GM12878 (cell line): ENCODE results near the gene CAMK2B. TPM values are rescaled to one million over a fixed set of nuclear protein-coding genes. Genes with fewer than 3 reads are reported as not detected.

Experiments
- ATAC-seq: fragments of 200-7000 bp; cut with Tn5 transposase; 3 replicates; pipeline ENCODE4 v1.9.1; 2020; ENCODE audit warnings: mild to moderate bottlenecking, moderate library complexity
- BruUV-seq: library from RNA; stranded (reverse); fragments of 400-500 nt; replicated peaks from 2 replicates; lab custom pipeline; 2021; lab: Mats Ljungman, UMichigan
- CTCF ChIA-PET: fragments of 300-600 bp; sonication (Branson Sonifier 250); formaldehyde crosslinking; extraction: SDS; loops from one replicate; lab custom pipeline; 2021; ENCODE audit warnings: inconsistent platforms; lab: Yijun Ruan, JAX
- POLR2A ChIA-PET: fragments of 350-600 bp; formaldehyde crosslinking; extraction: SDS; loops from one replicate; lab custom pipeline; 2021; ENCODE audit warnings: inconsistent platforms; lab: Charles Lee
- RAD21 ChIA-PET: fragments of 300-600 bp; sonication (Branson Sonifier 250); formaldehyde crosslinking; loops from one replicate; lab custom pipeline; 2023; ENCODE audit warnings: antibody characterized with exemption; ENCODE audit not compliant: unreplicated experiment; lab: Charles Lee
- SMC1A ChIA-PET: fragments of 300-600 bp; sonication (Branson Sonifier 250); formaldehyde crosslinking; loops from one replicate; lab custom pipeline; 2023; ENCODE audit not compliant: unreplicated experiment, uncharacterized antibody; lab: Charles Lee
- DNase-seq: peaks from one replicate; pipeline ENCODE4 v3.0.0-alpha.2; 2011; ENCODE audit warnings: low read depth, low spot score
- FAIRE-seq: peaks from 3 replicates; lab custom pipeline; 2011; peaks lifted over from hg19 to GRCh38; lab: Jason Lieb, UNC
- H2AFZ ChIP-seq: 2 replicates; pipeline ENCODE4 v1.6.0; 2011; ENCODE audit warnings: low read depth, low read length, control low read depth; ENCODE audit not compliant: control insufficient read depth
- H3K27ac ChIP-seq: 2 replicates; pipeline ENCODE4 v1.5.1; 2011; ENCODE audit warnings: control low read depth; ENCODE audit not compliant: control insufficient read depth, insufficient read depth
- H3K27me3 ChIP-seq, 2 experiments: replicated peaks in 1 of 2; 2 replicates each; pipeline versions ENCODE4 v1.6.0 to v1.6.1; 2011; ENCODE audit warnings: low read length in 1 of 2; ENCODE audit not compliant: control insufficient read depth in 2 of 2, insufficient read depth in 2 of 2
- H3K36me3 ChIP-seq, 2 experiments: 2 replicates each; pipeline ENCODE4 v1.5.1; 2011; ENCODE audit warnings: low read length in 1 of 2; ENCODE audit not compliant: control insufficient read depth in 2 of 2, insufficient read depth in 2 of 2
- H3K4me1 ChIP-seq: 2 replicates; pipeline ENCODE4 v1.6.1; 2011; ENCODE audit warnings: mild to moderate bottlenecking, low read length, moderate library complexity, mixed read lengths; ENCODE audit not compliant: control insufficient read depth, insufficient read depth
- H3K4me2 ChIP-seq: 2 replicates; pipeline ENCODE4 v1.6.0; 2011; ENCODE audit warnings: control low read depth; ENCODE audit not compliant: control insufficient read depth, insufficient read depth
- H3K4me3 ChIP-seq: fragments of 200-600 bp; sonication (generic); 2 replicates; pipeline ENCODE4 v1.5.1; 2016
- H3K79me2 ChIP-seq: 2 replicates; pipeline ENCODE4 v1.6.0; 2011; ENCODE audit warnings: low read length; ENCODE audit not compliant: control insufficient read depth, insufficient read depth
- H3K9ac ChIP-seq: 2 replicates; pipeline ENCODE4 v1.8.0; 2011; ENCODE audit warnings: low read length, control low read depth, mixed read lengths; ENCODE audit not compliant: control insufficient read depth, insufficient read depth
- H3K9me3 ChIP-seq: replicated peaks from 3 replicates; pipeline ENCODE4 v1.5.1; 2011; ENCODE audit warnings: mild to moderate bottlenecking, low read length; ENCODE audit not compliant: control insufficient read depth, insufficient read depth
- H4K20me1 ChIP-seq: 2 replicates; pipeline ENCODE4 v1.6.0; 2011; ENCODE audit not compliant: control insufficient read depth, insufficient read depth
- EP300 ChIP-seq, 2 experiments: fragments of 150-350 bp in 1 of 2; IDR thresholded peaks; 2 replicates each; pipeline ENCODE4 v1.6.1; 2011 to 2012; ENCODE audit warnings: low read depth in 2 of 2, low read length in 2 of 2, borderline replicate concordance in 1 of 2, improper control_type of control experiment in 1 of 2, inconsistent platforms in 1 of 2; ENCODE audit not compliant: control insufficient read depth in 1 of 2
- EZH2 ChIP-seq: IDR thresholded peaks from 2 replicates; pipeline ENCODE4 v1.6.1; 2012; ENCODE audit warnings: low read depth, mild to moderate bottlenecking, control low read depth, inconsistent platforms, low read length, borderline replicate concordance; ENCODE audit not compliant: control insufficient read depth
- PML ChIP-seq: IDR thresholded peaks from 2 replicates; pipeline ENCODE4 v1.6.1; 2012; ENCODE audit warnings: low read length, inconsistent platforms
- POLR2A ChIP-seq: IDR thresholded peaks from 2 replicates; pipeline ENCODE4 v1.6.1; 2011; ENCODE audit warnings: low read depth, mild to moderate bottlenecking, low read length
- POLR2AphosphoS5 ChIP-seq: IDR thresholded peaks from 2 replicates; pipeline ENCODE4 v1.6.1; 2011; ENCODE audit warnings: mild to moderate bottlenecking, low read length, inconsistent platforms
- RELA ChIP-seq: fragments of 450-650 bp; IDR thresholded peaks from 2 replicates; pipeline ENCODE4 v1.8.0; 2014; ENCODE audit warnings: borderline replicate concordance; ENCODE audit not compliant: partially characterized antibody
- SMAD5 ChIP-seq: IDR thresholded peaks from 2 replicates; pipeline ENCODE4 v1.6.1; 2016; ENCODE audit warnings: antibody characterized with exemption, low read depth
- SRF ChIP-seq, 2 experiments: IDR thresholded peaks; 2 replicates each; pipeline ENCODE4 v1.6.1; 2011; ENCODE audit warnings: low read depth in 2 of 2, low read length in 2 of 2, mild to moderate bottlenecking in 1 of 2, moderate library complexity in 1 of 2
- WGBS: methylation state at CpG from one replicate; pipeline ENCODE4 v1.1.6; 2016; ENCODE audit warnings: low lambda C conversion rate; ENCODE audit not compliant: insufficient replicate concordance, insufficient coverage; ENCODE audit errors: missing lambda C conversion rate; 5-methylcytosine and 5-hydroxymethylcytosine counted together
- in situ Hi-C: fragments of 300-500 bp; cut with MboI; formaldehyde crosslinking; loops from 9 replicates; pipeline ENCODE4 v1.14.3; 2018; ENCODE audit warnings: mixed read lengths
- intact Hi-C: fragments of 100-400 bp; cut with micrococcal nuclease; formaldehyde crosslinking; loops from one replicate; pipeline ENCODE4 v1.14.2; 2022; ENCODE audit not compliant: unreplicated experiment
- polyA plus RNA-seq, 11 experiments: library from polyadenylated mRNA; depleted of rRNA in 4 of 11; unstranded in 6 of 11; stranded (reverse) in 5 of 11; fragments of >200 nt; fragmentation: Nextera tagmentation in 4 of 11; fragmentation: Illumina TruSeq in 1 of 11; extraction: Ambion mirVana in 4 of 11; extraction: Trizol in 1 of 11; gene quantifications; 1 replicate in 1 of 11; 2 replicates in 10 of 11; pipeline versions ENCODE4 v1.2.1 to v1.2.3, GENCODE V29; 2011 to 2016; ENCODE audit warnings: inconsistent platforms in 2 of 11, missing spikeins in 2 of 11, low read depth in 1 of 11
- total RNA-seq, 4 experiments: library from RNA; depleted of rRNA in 3 of 4; stranded (reverse); fragments of >200 nt in 3 of 4; fragmentation: Illumina TruSeq in 1 of 4; extraction: Trizol in 1 of 4; gene quantifications; 2 replicates each; pipeline versions ENCODE4 v1.2.1 to v1.2.3, GENCODE V29; 2013 to 2021

The CAMK2B gene
- total and polyA plus RNA-seq, 10 of the 15 experiments (the other 5 are each of a cell fraction or from before 2014, with no cell fraction given): 0.06 to 0.23 (median 0.11) TPM; not detected in 5

DNA sequence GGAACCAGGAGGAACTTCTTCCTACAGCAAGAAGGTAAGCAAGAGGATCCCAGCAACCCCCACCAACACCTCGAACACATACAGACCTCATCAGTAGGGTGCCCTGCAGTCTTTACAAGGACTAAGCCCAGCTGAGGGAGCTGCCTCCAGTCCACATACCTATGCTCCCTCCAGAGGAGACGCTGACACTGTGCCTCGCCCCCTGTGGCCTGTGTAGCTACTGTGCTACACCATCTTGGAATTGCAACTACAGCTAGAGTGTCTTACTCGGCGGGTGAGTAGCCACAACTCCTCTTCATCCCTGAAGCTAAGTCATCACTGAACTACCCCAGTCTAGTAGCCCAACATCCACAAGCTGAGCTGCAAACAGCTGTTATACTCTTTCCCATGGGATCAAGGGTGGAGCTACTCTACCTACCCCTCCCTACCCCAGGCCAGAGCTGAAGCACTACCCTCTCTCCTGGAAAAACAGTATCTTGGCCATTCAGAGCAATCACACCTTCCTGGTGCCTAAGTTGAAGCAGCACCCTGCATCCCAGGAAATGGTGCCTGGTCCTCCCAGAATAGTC is 42.2 kb upstream of the CAMK2B start:
- Histone ChIP-seq H3K27ac (no peak overlapping the region), H3K27me3 (no peaks in the 10 kb centered on the region), H3K9me3 (no peaks in the 10 kb centered on the region; the same call in 2 of the 3 replicates), H3K79me2 (no peaks in the 10 kb centered on the region), H3K4me2 (no peak overlapping the region), H3K4me3 (no peak overlapping the region), H3K36me3 (no peaks in the 10 kb centered on the region), H3K4me1 (peaks cover 8% of the 10 kb centered on the region; the same call in 1 of the 2 replicates), H3K9ac (no peak overlapping the region), H4K20me1 (no peaks in the 10 kb centered on the region), H2AFZ (no peak overlapping the region)
- ATAC-seq: no peak
- CTCF ChIA-PET: interaction anchor here (0.8 to 3.7 kb wide), 5 partner anchors 9 to 167 kb away, joined by 3 to 15 read pairs (median 4); no protein-coding TSS in a partner anchor
- POLR2A ChIA-PET: interaction anchor here (0.6 kb wide), 1 partner anchor 89 kb away, joined by 5 read pairs; no protein-coding TSS in a partner anchor
- intact Hi-C loops (no loop called here), in situ Hi-C loops (no loop called here)
- FAIRE-seq: no peak
- RAD21 ChIA-PET: interaction anchor here (1.2 kb wide), 1 partner anchor 127 kb away, joined by 4 read pairs; no protein-coding TSS in a partner anchor
- 47% methylated on average over 5 of the region's 5 CpGs for WGBS
- DNase-seq: no peak
- TF ChIP-seq EP300 (IDR thresholded peaks at IDR 0.05; ENCODE audit: borderline replicate concordance in 1 of 2, control insufficient read depth in 1 of 2, low read depth in 2 of 2, low read length in 2 of 2) (no peak), EZH2 (no peak), SRF (IDR thresholded peaks at IDR 0.05; ENCODE audit: low read depth in 2 of 2, low read length in 2 of 2) (no peak), POLR2A (no peak), PML (no peak), RELA (no peak), POLR2AphosphoS5 (no peak), SMAD5 (no peak)
- no TSS peak for BruUV-seq
- SMC1A ChIA-PET: interaction anchor here (0.7 to 1.5 kb wide), 7 partner anchors 9 to 242 kb away, joined by 3 read pairs; no protein-coding TSS in a partner anchor
